NCI-H226 (cell line): ENCODE results near the gene PNKD.

Experiments
- DNase-seq: peaks from one replicate; pipeline ENCODE4 v3.0.0-alpha.2; 2015

PNKD gene

GRCh38 chr2:218269900-218270720, at the start of gene PNKD, which contains the start of gene AAMP:
Gene PNKD (plus strand): TSS chr2:218270519. CDS start chr2:218270536, 17 bp downstream.
Gene AAMP (minus strand): TSS chr2:218270137. CDS start chr2:218270086, 51 bp downstream.
- DNase-seq: peak; percentile 87

GRCh38 chr2:218221000-218221399, 49.3 kb upstream of the PNKD start:
- no peak for DNase-seq

- DNase-seq: no peak
Observed at GRCh38 chr2:218223046-218223445, 47.3 kb upstream of the PNKD start.

- no peak for DNase-seq
Observed at GRCh38 chr2:218224186-218224585, 46.1 kb upstream of the PNKD start.

GRCh38 chr2:218226903-218227302, 43.4 kb upstream of the PNKD start:
- DNase-seq: no peak

GRCh38 chr2:218228366-218229090, 41.8 kb upstream of the PNKD start:
- DNase-seq: peak; percentile 21

- peak; percentile 5 for DNase-seq
Observed at GRCh38 chr2:218229239-218229638, 41.1 kb upstream of the PNKD start.

- no peak for DNase-seq
Observed at GRCh38 chr2:218229851-218230250, 40.5 kb upstream of the PNKD start.

- no peak for DNase-seq
Observed at GRCh38 chr2:218230882-218231281, 39.4 kb upstream of the PNKD start.

- DNase-seq: no peak
Observed at GRCh38 chr2:218233543-218233942, 36.8 kb upstream of the PNKD start.

- DNase-seq: no peak
Observed at GRCh38 chr2:218234521-218234920, 35.8 kb upstream of the PNKD start.

- DNase-seq: no peak
Observed at GRCh38 chr2:218235017-218235416, 35.3 kb upstream of the PNKD start.

- no peak for DNase-seq
Observed at GRCh38 chr2:218236829-218237228, 33.5 kb upstream of the PNKD start.

- no peak for DNase-seq
Observed at GRCh38 chr2:218238887-218239286, 31.4 kb upstream of the PNKD start.

- no peak for DNase-seq
Observed at GRCh38 chr2:218244204-218244603, 26.1 kb upstream of the PNKD start.

- no peak for DNase-seq
Observed at GRCh38 chr2:218244665-218245064, 25.7 kb upstream of the PNKD start.

GRCh38 chr2:218245214-218245613, 25.1 kb upstream of the PNKD start:
- no peak for DNase-seq

GRCh38 chr2:218249691-218250090, 20.6 kb upstream of the PNKD start:
- DNase-seq: no peak

- no peak for DNase-seq
Observed at GRCh38 chr2:218252509-218253231, 17.6 kb upstream of the PNKD start.

GRCh38 chr2:218253232-218253625, 17.1 kb upstream of the PNKD start:
- no peak for DNase-seq

GRCh38 chr2:218255446-218255845, 14.9 kb upstream of the PNKD start:
- no peak for DNase-seq

- DNase-seq: no peak
Observed at GRCh38 chr2:218256612-218257350, 13.5 kb upstream of the PNKD start.
